WI38 (cell line): ENCODE data around the gene ZSWIM5.
"Not testable (repeated sequence)": the region's sequence is repeated elsewhere in the genome, so short reads cannot be mapped to it uniquely, and the experiment has no call there.

Experiments used
- H3K4me3 ChIP-seq: 2 replicates; pipeline ENCODE4 v1.5.1; 2011; ENCODE audit warnings: low read depth, mild to moderate bottlenecking, control low read depth, low read length
- TF ChIP-seq, protein P1 (sequence below): IDR thresholded peaks from 2 replicates; pipeline ENCODE4 v1.5.1; 2012; ENCODE audit warnings: low read depth, mild to moderate bottlenecking, control low read depth, low read length

Gene ZSWIM5

GRCh38 chr1:45200435-45200834, 6.0 kb downstream of the ZSWIM5 start:
- no peak overlapping the region for H3K4me3 ChIP-seq
- TF ChIP-seq, protein P1, sequence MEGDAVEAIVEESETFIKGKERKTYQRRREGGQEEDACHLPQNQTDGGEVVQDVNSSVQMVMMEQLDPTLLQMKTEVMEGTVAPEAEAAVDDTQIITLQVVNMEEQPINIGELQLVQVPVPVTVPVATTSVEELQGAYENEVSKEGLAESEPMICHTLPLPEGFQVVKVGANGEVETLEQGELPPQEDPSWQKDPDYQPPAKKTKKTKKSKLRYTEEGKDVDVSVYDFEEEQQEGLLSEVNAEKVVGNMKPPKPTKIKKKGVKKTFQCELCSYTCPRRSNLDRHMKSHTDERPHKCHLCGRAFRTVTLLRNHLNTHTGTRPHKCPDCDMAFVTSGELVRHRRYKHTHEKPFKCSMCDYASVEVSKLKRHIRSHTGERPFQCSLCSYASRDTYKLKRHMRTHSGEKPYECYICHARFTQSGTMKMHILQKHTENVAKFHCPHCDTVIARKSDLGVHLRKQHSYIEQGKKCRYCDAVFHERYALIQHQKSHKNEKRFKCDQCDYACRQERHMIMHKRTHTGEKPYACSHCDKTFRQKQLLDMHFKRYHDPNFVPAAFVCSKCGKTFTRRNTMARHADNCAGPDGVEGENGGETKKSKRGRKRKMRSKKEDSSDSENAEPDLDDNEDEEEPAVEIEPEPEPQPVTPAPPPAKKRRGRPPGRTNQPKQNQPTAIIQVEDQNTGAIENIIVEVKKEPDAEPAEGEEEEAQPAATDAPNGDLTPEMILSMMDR = no peak

GRCh38 chr1:45198185-45198584, 8.2 kb downstream of the ZSWIM5 start:
- TF ChIP-seq, protein P1 = no peak
- H3K4me3 ChIP-seq = no peak overlapping the region

DNA sequence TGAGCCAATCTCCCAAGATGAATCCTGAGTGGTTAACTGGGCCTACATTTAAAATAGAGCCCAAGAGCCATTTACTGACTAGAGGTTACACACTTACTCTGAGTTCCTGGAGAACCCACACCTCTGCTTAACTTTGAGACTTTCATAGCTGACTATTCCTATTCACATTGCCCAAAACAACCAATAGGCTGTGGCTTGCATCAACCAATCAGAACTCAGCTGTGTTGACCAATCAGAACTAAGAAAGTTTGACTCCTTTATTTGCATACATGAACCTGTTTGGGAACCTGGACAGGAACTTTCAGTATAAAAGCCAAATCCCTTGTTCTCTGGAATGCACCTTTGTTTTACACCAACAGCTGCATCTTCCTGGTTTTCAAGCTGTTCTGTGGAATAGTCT, 9.5 kb downstream of the ZSWIM5 start:
- H3K4me3 ChIP-seq = no peak overlapping the region
- TF ChIP-seq, protein P1 = no peak

- TF ChIP-seq, protein P1 = no peak
- H3K4me3 ChIP-seq = no peak overlapping the region
Observed at GRCh38 chr1:45191418-45191783, 15.0 kb downstream of the ZSWIM5 start.

DNA sequence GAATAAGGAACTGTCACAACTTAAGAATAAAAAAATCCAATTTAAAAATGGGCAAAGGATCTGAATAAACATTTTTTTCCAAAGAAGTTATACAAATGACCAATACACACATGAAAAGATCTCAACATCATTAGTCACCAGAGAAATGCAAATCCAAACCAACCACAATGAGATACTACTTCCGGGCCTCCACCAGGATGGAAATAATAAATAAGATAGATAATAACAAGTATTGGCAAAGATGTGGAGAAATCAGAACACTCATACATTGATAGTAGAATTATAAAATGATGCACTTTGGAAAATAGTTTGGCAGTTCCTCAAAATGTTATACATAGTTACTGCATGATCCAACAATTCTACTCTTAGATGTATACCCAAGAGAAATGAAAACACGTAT, 18.7 kb downstream of the ZSWIM5 start:
- TF ChIP-seq, protein P1 = no peak
- H3K4me3 ChIP-seq = no peak overlapping the region

GRCh38 chr1:45179918-45180519, 26.4 kb downstream of the ZSWIM5 start:
- H3K4me3 ChIP-seq = not testable (repeated sequence)

DNA sequence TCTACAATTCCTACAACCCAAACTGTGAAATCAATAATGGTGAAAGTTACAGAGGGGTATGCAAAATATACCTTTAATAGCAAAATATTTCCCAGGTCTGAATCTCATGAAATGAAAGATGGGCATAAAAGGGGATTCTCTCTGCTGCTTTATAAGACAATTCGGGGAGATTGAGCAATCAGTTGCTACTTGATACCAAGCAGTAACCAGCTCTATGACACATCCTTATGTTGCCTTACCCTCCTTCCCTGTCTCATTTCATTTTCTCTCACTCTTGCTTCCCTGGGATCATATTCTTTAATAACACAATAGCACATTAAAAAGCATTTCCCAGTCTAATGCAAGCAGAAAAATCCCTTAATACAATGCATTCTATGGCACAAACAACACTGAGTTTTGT, 29.0 kb downstream of the ZSWIM5 start:
- H3K4me3 ChIP-seq = no peak overlapping the region
- TF ChIP-seq, protein P1 = no peak

- H3K4me3 ChIP-seq = no peak overlapping the region
- TF ChIP-seq, protein P1 = no peak
Observed at GRCh38 chr1:45172764-45173163, 33.6 kb downstream of the ZSWIM5 start.
